IPS DF 4.7 (cell line): Measurements from ENCODE around the gene PCDHA13.
"Not testable (repeated sequence)": the region's sequence is repeated elsewhere in the genome, so short reads cannot be mapped to it uniquely, and the experiment has no call there.

Experiments
- DNase-seq: peaks from one replicate; pipeline ENCODE4 v3.0.0-alpha.2; 2013; ENCODE audit warnings: low spot score; ENCODE audit errors: extremely low read depth

The PCDHA13 gene

DNA sequence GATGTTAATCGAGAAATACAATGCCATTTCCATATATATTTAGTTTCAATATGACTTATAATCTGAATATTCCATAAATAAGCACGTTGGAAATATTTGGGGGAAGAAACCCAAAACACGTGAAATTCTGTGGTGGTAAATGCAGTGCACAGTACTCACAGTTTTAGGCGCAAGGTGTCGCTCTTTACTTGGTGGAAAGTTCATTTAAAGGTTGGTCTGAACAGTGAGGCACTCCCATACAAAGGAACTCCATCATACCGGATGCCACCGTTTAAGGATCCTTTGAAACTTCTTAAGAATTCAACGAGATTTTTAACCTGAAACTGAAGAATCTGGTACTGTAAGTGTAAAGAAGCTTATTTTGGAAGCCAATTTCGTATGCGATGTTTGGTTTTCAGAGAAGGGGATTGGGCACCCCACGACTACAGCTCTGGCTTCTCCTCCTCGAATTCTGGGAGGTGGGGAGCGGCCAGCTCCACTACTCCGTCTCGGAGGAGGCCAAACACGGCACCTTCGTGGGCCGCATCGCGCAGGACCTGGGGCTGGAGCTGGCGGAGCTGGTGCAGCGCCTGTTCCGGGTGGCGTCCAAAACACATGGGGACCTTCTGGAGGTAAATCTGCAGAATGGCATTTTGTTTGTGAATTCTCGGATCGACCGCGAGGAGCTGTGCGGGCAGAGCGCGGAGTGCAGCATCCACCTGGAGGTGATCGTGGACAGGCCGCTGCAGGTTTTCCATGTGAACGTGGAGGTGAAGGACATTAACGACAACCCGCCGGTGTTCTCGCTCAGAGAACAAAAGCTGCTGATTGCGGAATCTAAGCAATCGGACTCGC lies 13.0 kb upstream of the PCDHA13 start, which contains the start of gene PCDHA11:
Gene PCDHA11, plus strand, starts transcription at position 237 of the 834 bp plus-strand sequence. Its CDS starts 147 bp downstream, at position 384.
- no peak for DNase-seq

DNA sequence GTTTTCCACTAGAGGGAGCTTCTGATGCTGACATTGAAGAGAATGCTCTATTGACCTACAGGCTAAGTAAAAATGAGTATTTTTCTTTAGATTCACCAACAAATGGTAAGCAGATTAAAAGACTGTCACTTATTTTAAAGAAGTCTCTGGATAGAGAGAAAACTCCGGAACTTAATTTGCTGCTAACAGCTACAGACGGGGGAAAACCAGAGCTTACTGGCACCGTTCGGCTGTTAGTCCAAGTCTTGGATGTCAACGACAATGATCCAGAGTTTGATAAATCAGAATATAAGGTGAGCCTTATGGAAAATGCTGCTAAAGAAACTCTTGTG lies 12.4 kb upstream of the PCDHA13 start:
- no peak for DNase-seq

DNA sequence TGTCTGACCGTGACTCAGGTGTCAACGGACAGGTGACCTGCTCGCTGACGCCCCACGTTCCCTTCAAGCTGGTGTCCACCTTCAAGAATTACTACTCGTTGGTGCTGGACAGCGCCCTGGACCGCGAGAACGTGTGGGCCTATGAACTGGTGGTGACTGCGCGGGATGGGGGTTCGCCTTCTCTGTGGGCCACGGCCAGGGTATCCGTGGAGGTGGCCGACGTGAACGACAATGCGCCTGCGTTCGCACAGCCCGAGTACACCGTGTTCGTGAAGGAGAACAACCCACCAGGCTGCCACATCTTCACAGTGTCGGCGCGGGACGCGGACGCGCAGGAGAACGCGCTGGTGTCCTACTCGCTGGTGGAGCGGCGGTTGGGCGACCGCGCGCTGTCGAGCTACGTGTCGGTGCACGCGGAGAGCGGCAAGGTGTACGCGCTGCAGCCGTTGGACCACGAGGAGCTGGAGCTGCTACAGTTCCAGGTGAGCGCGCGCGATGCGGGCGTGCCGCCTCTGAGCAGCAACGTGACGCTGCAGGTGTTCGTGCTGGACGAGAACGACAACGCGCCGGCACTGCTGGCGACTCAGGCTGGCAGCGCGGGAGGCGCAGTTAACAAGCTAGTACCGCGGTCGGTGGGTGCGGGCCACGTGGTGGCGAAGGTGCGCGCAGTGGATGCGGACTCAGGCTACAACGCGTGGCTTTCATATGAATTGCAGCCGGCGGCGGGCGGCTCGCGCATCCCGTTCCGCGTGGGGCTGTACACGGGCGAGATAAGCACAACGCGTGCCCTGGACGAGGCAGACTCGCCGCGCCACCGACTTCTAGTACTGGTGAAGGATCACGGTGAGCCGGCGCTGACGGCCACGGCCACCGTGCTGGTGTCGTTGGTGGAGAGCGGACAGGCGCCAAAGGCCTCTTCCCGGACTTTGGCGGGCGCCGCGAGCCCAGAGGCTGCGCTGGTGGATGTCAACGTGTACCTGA lies 11.4 kb upstream of the PCDHA13 start:
- DNase-seq, result no peak

DNA sequence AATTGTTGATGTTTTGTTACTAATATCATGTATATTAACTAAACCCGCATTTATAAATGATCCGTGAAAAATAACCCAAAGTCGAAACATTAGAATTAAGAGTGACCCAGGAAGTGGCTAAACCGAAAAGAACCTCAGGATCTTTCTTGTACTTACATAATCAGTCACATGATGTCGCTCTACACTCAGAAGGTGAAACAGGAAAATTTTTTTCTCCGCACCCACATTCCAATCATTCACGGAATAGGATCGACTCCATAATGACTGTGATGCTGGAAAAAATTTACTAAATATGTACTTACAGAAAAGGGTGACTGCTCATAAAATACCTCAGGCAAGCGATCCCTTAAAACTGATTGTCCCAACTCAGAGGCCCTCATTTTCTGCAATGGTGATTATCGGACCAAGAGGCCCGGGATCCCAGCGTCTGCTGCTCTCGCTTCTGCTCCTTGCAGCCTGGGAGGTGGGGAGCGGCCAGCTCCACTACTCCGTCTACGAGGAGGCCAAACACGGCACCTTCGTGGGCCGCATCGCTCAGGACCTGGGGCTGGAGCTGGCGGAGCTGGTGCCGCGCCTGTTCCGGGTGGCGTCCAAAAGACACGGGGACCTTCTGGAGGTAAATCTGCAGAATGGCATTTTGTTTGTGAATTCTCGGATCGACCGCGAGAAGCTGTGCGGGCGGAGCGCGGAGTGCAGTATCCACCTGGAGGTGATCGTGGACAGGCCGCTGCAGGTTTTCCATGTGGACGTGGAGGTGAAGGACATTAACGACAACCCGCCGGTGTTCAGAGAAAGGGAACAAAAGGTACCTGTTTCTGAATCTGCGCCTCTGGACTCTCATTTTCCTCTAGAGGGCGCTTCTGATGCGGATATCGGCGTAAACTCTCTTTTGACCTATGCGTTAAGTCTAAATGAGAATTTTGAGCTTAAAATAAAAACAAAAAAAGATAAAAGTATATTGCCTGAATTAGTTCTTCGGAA lies 6.5 kb upstream of the PCDHA13 start, which contains the start of gene PCDHA12:
Gene PCDHA12, plus strand, starts transcription at position 224 of the 981 bp plus-strand sequence. Its CDS starts 165 bp downstream, at position 389.
- no peak for DNase-seq

DNA sequence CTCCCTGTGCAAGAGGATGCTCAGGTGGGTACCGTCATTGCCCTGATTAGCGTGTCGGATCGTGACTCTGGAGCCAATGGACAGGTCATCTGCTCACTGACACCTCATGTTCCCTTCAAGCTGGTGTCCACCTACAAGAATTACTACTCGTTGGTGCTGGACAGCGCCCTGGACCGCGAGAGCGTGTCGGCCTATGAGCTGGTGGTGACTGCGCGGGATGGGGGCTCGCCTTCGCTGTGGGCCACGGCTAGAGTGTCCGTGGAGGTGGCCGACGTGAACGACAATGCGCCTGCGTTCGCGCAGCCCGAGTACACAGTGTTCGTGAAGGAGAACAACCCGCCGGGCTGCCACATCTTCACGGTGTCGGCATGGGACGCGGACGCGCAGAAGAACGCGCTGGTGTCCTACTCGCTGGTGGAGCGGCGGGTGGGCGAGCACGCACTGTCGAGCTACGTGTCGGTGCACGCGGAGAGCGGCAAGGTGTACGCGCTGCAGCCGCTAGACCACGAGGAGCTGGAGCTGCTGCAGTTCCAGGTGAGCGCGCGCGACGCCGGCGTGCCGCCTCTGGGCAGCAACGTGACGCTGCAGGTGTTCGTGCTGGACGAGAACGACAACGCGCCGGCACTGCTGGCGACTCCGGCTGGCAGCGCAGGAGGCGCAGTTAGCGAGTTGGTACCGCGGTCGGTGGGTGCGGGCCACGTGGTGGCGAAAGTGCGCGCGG lies 5.2 kb upstream of the PCDHA13 start:
- DNase-seq, result not testable (repeated sequence)

DNA sequence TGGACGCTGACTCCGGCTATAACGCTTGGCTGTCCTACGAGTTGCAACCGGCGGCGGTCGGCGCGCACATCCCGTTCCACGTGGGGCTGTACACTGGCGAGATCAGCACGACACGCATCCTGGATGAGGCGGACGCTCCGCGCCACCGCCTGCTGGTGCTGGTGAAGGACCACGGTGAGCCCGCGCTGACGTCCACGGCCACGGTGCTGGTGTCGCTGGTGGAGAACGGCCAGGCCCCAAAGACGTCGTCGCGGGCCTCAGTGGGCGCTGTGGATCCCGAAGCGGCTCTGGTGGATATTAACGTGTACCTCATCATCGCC lies 4.7 kb upstream of the PCDHA13 start:
- DNase-seq, result no peak

DNA sequence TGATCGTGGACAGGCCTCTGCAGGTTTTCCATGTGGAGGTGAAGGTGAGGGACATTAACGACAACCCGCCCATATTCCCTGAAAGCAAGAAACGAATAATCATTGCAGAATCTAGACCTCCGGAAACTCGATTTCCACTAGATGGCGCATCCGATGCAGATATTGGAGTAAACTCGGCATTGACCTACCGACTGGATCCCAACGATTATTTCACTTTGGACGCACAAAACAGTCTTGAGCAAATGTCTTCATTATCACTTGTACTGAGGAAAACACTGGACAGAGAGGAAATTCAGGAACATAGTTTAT lies 621 bp downstream of the PCDHA13 start:
- DNase-seq, result peak; percentile 41

DNA sequence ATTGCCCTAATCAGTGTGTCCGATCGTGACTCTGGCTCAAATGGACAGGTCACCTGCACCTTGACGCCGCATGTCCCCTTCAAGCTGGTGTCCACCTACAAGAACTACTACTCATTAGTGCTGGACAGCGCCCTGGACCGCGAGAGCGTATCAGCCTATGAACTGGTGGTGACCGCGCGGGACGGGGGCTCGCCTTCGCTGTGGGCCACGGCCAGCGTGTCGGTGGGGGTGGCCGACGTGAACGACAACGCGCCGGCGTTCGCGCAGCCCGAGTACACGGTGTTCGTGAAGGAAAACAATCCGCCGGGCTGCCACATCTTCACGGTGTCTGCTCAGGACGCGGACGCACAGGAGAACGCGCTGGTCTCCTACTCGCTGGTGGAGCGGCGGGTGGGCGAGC lies 1.4 kb downstream of the PCDHA13 start:
- DNase-seq, result no peak

DNA sequence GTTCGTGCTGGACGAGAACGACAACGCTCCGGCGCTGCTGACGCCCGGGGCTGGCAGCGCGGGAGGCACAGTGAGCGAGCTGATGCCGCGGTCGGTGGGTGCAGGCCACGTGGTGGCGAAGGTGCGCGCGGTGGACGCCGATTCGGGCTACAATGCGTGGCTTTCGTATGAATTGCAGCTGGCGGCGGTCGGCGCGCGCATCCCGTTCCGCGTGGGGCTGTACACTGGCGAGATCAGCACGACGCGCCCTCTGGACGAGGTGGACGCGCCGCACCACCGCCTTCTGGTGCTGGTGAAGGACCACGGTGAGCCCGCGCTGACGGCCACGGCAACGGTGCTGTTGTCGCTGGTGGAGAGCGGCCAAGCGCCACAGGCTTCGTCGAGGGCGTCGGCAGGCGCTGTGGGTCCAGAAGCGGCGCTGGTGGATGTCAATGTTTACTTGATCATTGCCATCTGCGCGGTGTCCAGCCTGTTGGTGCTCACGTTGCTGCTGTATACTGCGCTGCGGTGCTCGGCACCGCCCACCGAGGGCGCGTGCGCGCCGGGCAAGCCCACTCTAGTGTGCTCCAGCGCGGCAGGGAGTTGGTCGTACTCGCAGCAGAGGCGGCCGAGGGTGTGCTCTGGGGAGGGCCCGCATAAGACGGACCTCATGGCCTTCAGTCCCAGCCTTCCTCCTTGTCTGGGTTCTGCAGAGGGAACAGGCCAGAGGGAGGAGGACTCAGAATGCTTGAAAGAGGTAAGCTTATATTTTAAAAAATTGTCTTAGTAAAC lies 2.2 kb downstream of the PCDHA13 start:
- no peak for DNase-seq

DNA sequence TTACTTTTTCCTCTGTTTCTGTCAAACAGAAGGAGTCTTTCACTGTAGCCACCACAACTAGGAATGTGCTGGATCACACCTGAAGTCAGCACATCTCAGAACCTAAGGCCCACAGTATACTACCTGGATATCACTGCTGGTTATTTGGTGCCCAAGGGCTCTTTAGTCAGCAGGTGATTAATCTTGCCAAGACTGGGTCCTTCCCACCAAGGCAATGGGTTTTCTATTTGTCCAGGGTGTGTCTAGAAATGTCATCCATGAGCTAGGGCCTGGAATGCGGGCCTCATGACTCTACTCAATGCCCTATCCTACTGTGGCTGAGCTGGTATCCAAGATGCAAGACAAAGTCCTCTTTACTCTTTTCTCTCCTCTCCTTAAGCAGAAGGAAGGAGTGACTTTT lies 34.4 kb downstream of the PCDHA13 start:
- DNase-seq, result no peak

DNA sequence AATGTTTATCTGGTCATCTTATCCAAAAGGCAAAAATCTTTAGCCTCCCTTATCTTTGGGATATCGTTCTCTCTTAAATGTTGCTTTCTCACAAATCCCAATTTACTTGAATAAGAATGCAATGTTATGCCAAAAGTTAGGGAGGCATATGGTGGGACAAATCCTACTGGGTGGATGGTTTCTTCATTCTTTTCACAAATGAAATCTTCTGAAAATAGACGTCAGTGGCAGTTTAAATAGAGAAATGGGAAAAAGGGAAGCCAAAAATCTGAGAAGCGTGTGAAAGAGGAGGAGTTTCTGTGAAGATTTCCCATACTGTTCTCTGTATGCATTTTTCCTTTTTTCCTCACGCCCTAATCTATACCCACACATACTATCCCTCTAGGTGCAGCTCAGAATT lies 41.7 kb downstream of the PCDHA13 start:
- no peak for DNase-seq

DNA sequence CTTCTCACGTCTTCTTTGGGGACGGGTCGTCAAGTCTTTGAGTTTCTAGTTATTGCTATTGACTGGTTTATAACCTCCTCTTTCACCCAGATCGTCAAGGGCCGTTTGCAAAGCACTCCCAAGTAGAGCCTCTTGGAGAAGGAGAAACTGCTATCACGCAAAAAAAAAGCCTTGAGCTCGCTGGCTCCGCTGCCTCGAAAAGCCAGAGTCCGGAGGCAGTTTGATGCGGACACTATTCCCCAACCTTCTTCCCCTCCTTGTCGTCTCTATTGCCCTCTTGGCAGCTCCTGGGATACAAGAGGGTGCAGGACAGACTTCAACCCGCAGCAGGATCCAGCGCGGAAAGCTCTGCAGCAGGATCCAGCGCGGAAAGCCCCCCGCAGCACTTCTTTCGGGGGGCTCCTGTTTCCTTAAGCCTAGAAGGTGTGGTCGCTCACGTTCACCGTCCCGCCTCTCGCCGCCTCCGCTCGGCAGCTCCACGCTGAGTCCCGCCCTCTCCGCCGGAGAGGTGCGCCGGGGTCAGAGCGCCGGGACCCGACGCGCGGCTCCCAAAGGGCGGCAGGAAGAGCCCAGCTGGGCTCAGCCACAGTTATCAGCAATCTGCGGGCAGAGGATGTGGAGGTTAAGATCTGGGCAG lies 44.0 kb downstream of the PCDHA13 start, which contains the start of gene PCDHAC1:
Gene PCDHAC1, plus strand, starts transcription at position 494 of the 637 bp plus-strand sequence. CDS start 594 bp downstream, outside the sequence.
- DNase-seq, result peak; percentile 41

DNA sequence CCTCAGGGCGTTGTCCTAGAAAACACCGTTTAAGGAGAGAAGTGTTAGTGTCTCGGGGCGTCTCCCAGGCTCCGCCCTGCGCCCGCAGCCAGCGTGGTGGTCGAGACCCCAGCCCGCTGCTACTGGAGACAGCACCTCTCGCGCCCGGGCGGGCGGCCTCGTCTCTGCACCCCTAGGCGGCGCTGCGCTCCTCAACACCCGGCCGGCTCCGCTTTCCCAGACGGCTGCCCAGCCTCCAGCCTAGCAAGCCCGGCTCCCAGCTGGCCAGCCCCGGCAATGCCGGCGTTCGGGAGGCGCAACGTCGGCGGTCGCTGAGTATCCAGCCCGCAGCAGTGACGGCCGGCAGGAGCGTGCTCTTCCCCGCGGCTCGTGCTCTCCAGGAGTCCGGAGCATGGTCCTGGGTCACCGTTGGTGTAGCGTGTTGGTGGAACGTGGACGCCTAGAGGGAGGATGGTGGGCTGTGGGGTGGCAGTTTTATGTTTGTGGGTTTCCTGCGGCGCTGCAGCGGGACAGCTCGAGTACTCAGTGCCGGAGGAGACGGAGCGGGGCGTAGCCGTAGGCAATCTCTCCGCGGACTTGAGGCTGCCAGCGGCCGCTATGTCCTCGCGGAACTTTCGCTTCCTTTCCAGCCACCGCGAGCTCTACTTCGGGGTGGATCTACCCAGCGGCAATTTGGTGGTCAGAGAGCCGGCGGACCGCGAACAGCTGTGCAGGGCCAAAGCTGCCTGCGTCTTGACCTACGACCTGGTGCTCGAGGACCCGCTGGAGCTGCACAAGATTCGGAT lies 44.7 kb downstream of the PCDHA13 start:
- DNase-seq, result peak; percentile 60

DNA sequence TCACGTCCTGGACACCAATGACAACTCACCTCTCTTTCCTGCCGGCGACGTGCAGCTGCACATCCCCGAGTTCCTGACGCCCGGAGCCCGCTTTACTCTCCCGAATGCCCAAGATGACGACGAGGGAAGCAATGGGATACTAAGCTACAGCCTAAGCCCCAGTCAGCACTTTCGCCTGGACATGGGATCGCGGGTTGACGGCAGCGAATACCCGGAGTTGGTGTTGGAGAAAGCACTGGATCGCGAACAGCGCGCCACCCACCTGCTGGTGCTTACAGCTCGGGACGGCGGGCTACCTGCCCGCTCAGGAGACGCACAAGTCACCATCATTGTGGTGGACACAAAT lies 45.3 kb downstream of the PCDHA13 start:
- DNase-seq, result no peak
